CD14-positive monocyte (primary cell): ENCODE results near the gene DBF4B. TPM values are rescaled to one million over a fixed set of nuclear protein-coding genes. Genes with fewer than 3 reads are reported as not detected.
"Not testable (repeated sequence)": the region's sequence is repeated elsewhere in the genome, so short reads cannot be mapped to it uniquely, and the experiment has no call there.

Source experiments
- DNase-seq, 3 donors: peaks; one replicate each; pipeline ENCODE4 v3.0.0-alpha.2; 2011 to 2022
- H2AFZ ChIP-seq: 2 replicates; pipeline ENCODE4 v1.6.0; 2012; ENCODE audit warnings: mild to moderate bottlenecking, low read depth, low read length, inconsistent platforms; ENCODE audit not compliant: insufficient read depth, poor library complexity, severe bottlenecking
- H3K27ac ChIP-seq, 2 donors: 1 replicate in 1 of 2; 2 replicates in 1 of 2; pipeline ENCODE4 v1.5.1; 2012 to 2013; ENCODE audit warnings: low read length in 2 of 2, control low read depth in 1 of 2, inconsistent platforms in 1 of 2, low read depth in 1 of 2, mild to moderate bottlenecking in 1 of 2
- H3K27me3 ChIP-seq, 2 donors: one replicate each; pipeline versions ENCODE4 v1.6.0 to v1.6.1; 2011 to 2013; ENCODE audit warnings: low read length in 2 of 2; ENCODE audit not compliant: control insufficient read depth in 2 of 2, insufficient read depth in 2 of 2
- H3K36me3 ChIP-seq, 2 donors: replicated peaks in 1 of 2; 1 replicate in 1 of 2; 2 replicates in 1 of 2; pipeline versions ENCODE4 v1.5.1 to v1.6.1; 2012 to 2013; ENCODE audit warnings: low read length in 2 of 2, control low read depth in 1 of 2, inconsistent platforms in 1 of 2, mild to moderate bottlenecking in 1 of 2; ENCODE audit not compliant: insufficient read depth in 2 of 2, control insufficient read depth in 1 of 2
- H3K4me1 ChIP-seq, 2 donors: 1 replicate in 1 of 2; 2 replicates in 1 of 2; pipeline versions ENCODE4 v1.5.1 to v1.6.1; 2012 to 2013; ENCODE audit warnings: low read length in 2 of 2, control low read depth in 1 of 2, inconsistent platforms in 1 of 2, mild to moderate bottlenecking in 1 of 2, moderate library complexity in 1 of 2; ENCODE audit not compliant: insufficient read depth in 2 of 2, control insufficient read depth in 1 of 2
- H3K4me2 ChIP-seq: replicated peaks from 2 replicates; pipeline ENCODE3; 2012; ENCODE audit warnings: low read length, moderate library complexity, mild to moderate bottlenecking; ENCODE audit not compliant: poor library complexity, severe bottlenecking; ENCODE audit errors: extremely low read depth
- H3K4me3 ChIP-seq, 3 experiments: fragments of 200-600 bp in 1 of 3; sonication (generic) in 1 of 3; replicated peaks in 1 of 3; 1 replicate in 2 of 3; 2 replicates in 1 of 3; pipeline ENCODE4 v1.5.1; 2011 to 2013; ENCODE audit warnings: low read length in 3 of 3, mild to moderate bottlenecking in 3 of 3, control low read depth in 2 of 3, low read depth in 2 of 3, inconsistent platforms in 1 of 3, moderate library complexity in 1 of 3
- H3K79me2 ChIP-seq: 2 replicates; pipeline ENCODE4 v1.6.0; 2012; ENCODE audit warnings: mild to moderate bottlenecking, control low read depth, inconsistent platforms, low read length, moderate library complexity; ENCODE audit not compliant: insufficient read depth
- H3K9ac ChIP-seq: 2 replicates; pipeline ENCODE4 v1.6.0; 2017; ENCODE audit warnings: low read length, mild to moderate bottlenecking; ENCODE audit not compliant: insufficient read depth, poor library complexity, severe bottlenecking
- H3K9me3 ChIP-seq, 2 donors: replicated peaks in 1 of 2; 1 replicate in 1 of 2; 2 replicates in 1 of 2; pipeline versions ENCODE4 v1.5.1 to v1.6.1; 2012 to 2013; ENCODE audit warnings: low read length in 2 of 2, control low read depth in 1 of 2; ENCODE audit not compliant: control insufficient read depth in 1 of 2, insufficient read depth in 1 of 2
- H4K20me1 ChIP-seq: 2 replicates; pipeline ENCODE4 v1.6.0; 2012; ENCODE audit warnings: mild to moderate bottlenecking, low read length, control low read depth, moderate library complexity; ENCODE audit not compliant: insufficient read depth
- H3K27ac Mint-ChIP-seq, 7 donors: one replicate each; pipeline ENCODE4 v1.8.0; 2020; ENCODE audit warnings: mild to moderate bottlenecking in 7 of 7, mixed read lengths in 7 of 7, moderate library complexity in 6 of 7, inconsistent platforms in 2 of 7
- H3K27me3 Mint-ChIP-seq, 3 donors: one replicate each; pipeline ENCODE4 v1.8.0; 2021 to 2022; ENCODE audit warnings: low read depth in 3 of 3, mild to moderate bottlenecking in 3 of 3, mixed read lengths in 3 of 3, moderate library complexity in 3 of 3, inconsistent platforms in 1 of 3
- H3K36me3 Mint-ChIP-seq, 2 donors: one replicate each; pipeline ENCODE4 v1.8.0; 2020; ENCODE audit warnings: mixed read lengths in 2 of 2, inconsistent platforms in 1 of 2, mild to moderate bottlenecking in 1 of 2
- H3K4me1 Mint-ChIP-seq: one replicate; pipeline ENCODE4 v1.8.0; 2020; ENCODE audit warnings: mild to moderate bottlenecking, mixed read lengths
- H3K4me3 Mint-ChIP-seq, 2 donors: one replicate each; pipeline ENCODE4 v1.8.0; 2020; ENCODE audit warnings: mild to moderate bottlenecking in 2 of 2, mixed read lengths in 2 of 2, moderate library complexity in 1 of 2
- H3K9me3 Mint-ChIP-seq, 7 donors: one replicate each; pipeline ENCODE4 v1.8.0; 2020 to 2022; ENCODE audit warnings: mixed read lengths in 7 of 7, mild to moderate bottlenecking in 6 of 7, moderate library complexity in 6 of 7, inconsistent platforms in 2 of 7
- CTCF ChIP-seq: fragments of 200-600 bp; IDR thresholded peaks from one replicate; pipeline ENCODE4 v1.8.0; 2022; ENCODE audit warnings: antibody characterized with exemption, mild to moderate bottlenecking
- WGBS: methylation state at CpG from one replicate; pipeline ENCODE4 v1.1.5; 2013; ENCODE audit warnings: missing lambda C conversion rate; ENCODE audit not compliant: insufficient coverage; 5-methylcytosine and 5-hydroxymethylcytosine counted together
- intact Hi-C, 2 donors: fragments of 100-400 bp; cut with micrococcal nuclease; formaldehyde crosslinking; loops; one replicate each; pipeline versions ENCODE4 v1.15.0 to v1.15.1; 2023
- polyA plus RNA-seq, 3 donors: library from polyadenylated mRNA; depleted of rRNA in 1 of 3; unstranded in 2 of 3; stranded (reverse) in 1 of 3; fragments of 300-500 nt in 2 of 3; fragments of >200 nt in 1 of 3; fragmentation: Illumina TruSeq in 2 of 3; gene quantifications; 1 replicate in 2 of 3; 2 replicates in 1 of 3; pipeline ENCODE4 v1.2.3, GENCODE V29; 2012 to 2021

The DBF4B gene
- polyA plus RNA-seq, 3 donors: 0.23 to 2.9 (median 0.34) TPM

- no peak for DNase-seq
- TF ChIP-seq CTCF: no peak
- Mint-ChIP-seq H3K4me3 (no peak overlapping the region), H3K9me3 (no peaks in the 10 kb centered on the region), H3K4me1 (peaks cover 21% of the 10 kb centered on the region), H3K27ac (no peak overlapping the region), H3K36me3 (no peaks in the 10 kb centered on the region), H3K27me3 (peaks cover 2 to 7% (median 7%) of the 10 kb centered on the region in 3 donors)
- peaks cover 15 to 16% of the 10 kb centered on the region in 2 donors for H3K4me1 ChIP-seq
- no peak overlapping the region for H3K4me3 ChIP-seq
- no peak overlapping the region for H2AFZ ChIP-seq
- H3K4me2 ChIP-seq: no peak overlapping the region
- 85% methylated on average over 9 of the region's 11 CpGs for WGBS
- no peaks in the 10 kb centered on the region for H3K9me3 ChIP-seq
- no peak overlapping the region for H3K9ac ChIP-seq
- no peak overlapping the region for H3K27ac ChIP-seq
- H4K20me1 ChIP-seq: no peaks in the 10 kb centered on the region
- H3K36me3 ChIP-seq: no peaks in the 10 kb centered on the region
- intact Hi-C loops: no loop called here
- no peaks in the 10 kb centered on the region for H3K27me3 ChIP-seq
- peaks cover 10% of the 10 kb centered on the region for H3K79me2 ChIP-seq
Observed at GRCh38 chr17:44693609-44694008, 14.9 kb upstream of the DBF4B start.

- WGBS: no CpG with 5 or more reads among the region's 10 CpGs
- H3K27ac ChIP-seq: not testable (repeated sequence)
Observed at GRCh38 chr17:44700288-44700687, 8.2 kb upstream of the DBF4B start.

More at GRCh38 chr17:44700288-44700687, 8.2 kb upstream of the DBF4B start:
- H2AFZ ChIP-seq, intact Hi-C loops, H3K9me3 Mint-ChIP-seq, H3K27me3 ChIP-seq, H3K36me3 Mint-ChIP-seq, H3K79me2 ChIP-seq, H3K4me1 ChIP-seq, H3K9ac ChIP-seq, H3K9me3 ChIP-seq, H3K4me3 Mint-ChIP-seq, H3K4me1 Mint-ChIP-seq, H3K27me3 Mint-ChIP-seq, H4K20me1 ChIP-seq, DNase-seq, H3K4me3 ChIP-seq, H3K4me2 ChIP-seq, H3K27ac Mint-ChIP-seq, H3K36me3 ChIP-seq: not testable (repeated sequence)
